Tibial artery (tissue), 4 donors: Measurements from ENCODE around the gene NELL2.
"Not testable (repeated sequence)": the region's sequence is repeated elsewhere in the genome, so short reads cannot be mapped to it uniquely, and the experiment has no call there.

Source experiments
- DNase-seq, 2 donors: peaks; one replicate each; pipeline ENCODE4 v3.0.0-alpha.2; 2019
- H3K27ac ChIP-seq, 2 donors: fragments of 200-600 bp; sonication (generic) in 1 of 2; 1 replicate in 1 of 2; 2 replicates in 1 of 2; pipeline ENCODE4 v1.5.1; 2018 to 2019; ENCODE audit warnings: mild to moderate bottlenecking in 1 of 2
- H3K27me3 ChIP-seq, 2 donors: fragments of 200-600 bp; sonication (generic) in 1 of 2; one replicate each; pipeline versions ENCODE4 v1.5.1 to v1.6.0; 2016 to 2019
- H3K36me3 ChIP-seq, 3 donors: fragments of 200-600 bp; sonication (generic) in 2 of 3; one replicate each; pipeline ENCODE4 v1.5.1; 2016 to 2019; ENCODE audit warnings: mild to moderate bottlenecking in 2 of 3
- H3K4me1 ChIP-seq, 4 donors: fragments of 200-600 bp; sonication (generic) in 2 of 4; 1 replicate in 3 of 4; 2 replicates in 1 of 4; pipeline ENCODE4 v1.5.1; 2016 to 2019
- H3K4me3 ChIP-seq, 2 donors: fragments of 200-600 bp; sonication (generic) in 1 of 2; 1 replicate in 1 of 2; 2 replicates in 1 of 2; pipeline ENCODE4 v1.5.1; 2018 to 2019; ENCODE audit warnings: mild to moderate bottlenecking in 2 of 2
- H3K9me3 ChIP-seq, 3 donors: fragments of 200-600 bp; sonication (generic) in 1 of 3; one replicate each; pipeline ENCODE4 v1.5.1; 2016 to 2019
- CTCF ChIP-seq, 2 experiments: fragments of 200-600 bp in 1 of 2; fragments of 450-650 bp in 1 of 2; IDR thresholded peaks; one replicate each; pipeline ENCODE4 v1.5.1; 2017 to 2019; ENCODE audit warnings: antibody characterized with exemption in 2 of 2, mild to moderate bottlenecking in 1 of 2, moderate library complexity in 1 of 2
- intact Hi-C: fragments of 100-400 bp; cut with DNase I; formaldehyde crosslinking; loops from one replicate; pipeline ENCODE4 v1.15.0; 2023; ENCODE audit warnings: low total_unique reads

Gene NELL2

GRCh38 chr12:44827832-44828438 lies 48.2 kb downstream of the NELL2 start:
- Histone ChIP-seq H3K4me3 (no peak overlapping the region), H3K4me1 (no peaks in the 10 kb centered on the region), H3K36me3 (no peaks in the 10 kb centered on the region), H3K9me3 (no peaks in the 10 kb centered on the region), H3K27ac (no peak overlapping the region), H3K27me3 (no peaks in the 10 kb centered on the region)
- intact Hi-C loops: no loop called here
- no peak for TF ChIP-seq CTCF (IDR thresholded peaks at IDR 0.05)
- DNase-seq: no peak

GRCh38 chr12:44821702-44822101 lies 54.4 kb downstream of the NELL2 start:
- H3K9me3 ChIP-seq, H3K4me1 ChIP-seq, H3K36me3 ChIP-seq, H3K4me3 ChIP-seq, DNase-seq, H3K27me3 ChIP-seq, intact Hi-C loops, H3K27ac ChIP-seq: not testable (repeated sequence)

- Histone ChIP-seq H3K27ac (no peak overlapping the region), H3K4me3 (no peak overlapping the region), H3K36me3 (no peaks in the 10 kb centered on the region), H3K27me3 (no peaks in the 10 kb centered on the region), H3K4me1 (no peaks in the 10 kb centered on the region), H3K9me3 (no peaks in the 10 kb centered on the region)
- DNase-seq: no peak
- intact Hi-C loops: no loop called here
- TF ChIP-seq CTCF (IDR thresholded peaks at IDR 0.05): no peak
Measured at GRCh38 chr12:44819884-44820283, 56.2 kb downstream of the NELL2 start.

- TF ChIP-seq CTCF (IDR thresholded peaks at IDR 0.05): no peak
- H3K27me3 ChIP-seq: no peaks in the 10 kb centered on the region
- H3K9me3 ChIP-seq: no peaks in the 10 kb centered on the region
- H3K4me1 ChIP-seq: no peaks in the 10 kb centered on the region
- H3K36me3 ChIP-seq: no peaks in the 10 kb centered on the region
- intact Hi-C loops: no loop called here
- H3K4me3 ChIP-seq: no peak overlapping the region
- H3K27ac ChIP-seq: no peak overlapping the region
- DNase-seq: no peak
Measured at GRCh38 chr12:44817687-44818086, 58.4 kb downstream of the NELL2 start.

GRCh38 chr12:44816446-44817017 lies 59.6 kb downstream of the NELL2 start:
- no peak for DNase-seq
- intact Hi-C loops: no loop called here
- Histone ChIP-seq H3K27ac (no peak overlapping the region), H3K9me3 (no peaks in the 10 kb centered on the region), H3K4me3 (no peak overlapping the region), H3K4me1 (no peaks in the 10 kb centered on the region), H3K36me3 (no peaks in the 10 kb centered on the region), H3K27me3 (no peaks in the 10 kb centered on the region)
- TF ChIP-seq CTCF (IDR thresholded peaks at IDR 0.05): no peak

GRCh38 chr12:44812062-44812461 lies 64.1 kb downstream of the NELL2 start:
- intact Hi-C loops: no loop called here
- no peak overlapping the region for H3K4me3 ChIP-seq
- no peak overlapping the region for H3K27ac ChIP-seq
- H3K27me3 ChIP-seq: no peaks in the 10 kb centered on the region
- H3K36me3 ChIP-seq: no peaks in the 10 kb centered on the region
- H3K9me3 ChIP-seq: no peaks in the 10 kb centered on the region
- no peak for TF ChIP-seq CTCF (IDR thresholded peaks at IDR 0.05)
- no peaks in the 10 kb centered on the region for H3K4me1 ChIP-seq
- no peak for DNase-seq
